ENCODE data around the gene FLOT2.
"Not testable (repeated sequence)": the region's sequence is repeated elsewhere in the genome, so short reads cannot be mapped to it uniquely, and the experiment has no call there.

FLOT2 gene

DNA sequence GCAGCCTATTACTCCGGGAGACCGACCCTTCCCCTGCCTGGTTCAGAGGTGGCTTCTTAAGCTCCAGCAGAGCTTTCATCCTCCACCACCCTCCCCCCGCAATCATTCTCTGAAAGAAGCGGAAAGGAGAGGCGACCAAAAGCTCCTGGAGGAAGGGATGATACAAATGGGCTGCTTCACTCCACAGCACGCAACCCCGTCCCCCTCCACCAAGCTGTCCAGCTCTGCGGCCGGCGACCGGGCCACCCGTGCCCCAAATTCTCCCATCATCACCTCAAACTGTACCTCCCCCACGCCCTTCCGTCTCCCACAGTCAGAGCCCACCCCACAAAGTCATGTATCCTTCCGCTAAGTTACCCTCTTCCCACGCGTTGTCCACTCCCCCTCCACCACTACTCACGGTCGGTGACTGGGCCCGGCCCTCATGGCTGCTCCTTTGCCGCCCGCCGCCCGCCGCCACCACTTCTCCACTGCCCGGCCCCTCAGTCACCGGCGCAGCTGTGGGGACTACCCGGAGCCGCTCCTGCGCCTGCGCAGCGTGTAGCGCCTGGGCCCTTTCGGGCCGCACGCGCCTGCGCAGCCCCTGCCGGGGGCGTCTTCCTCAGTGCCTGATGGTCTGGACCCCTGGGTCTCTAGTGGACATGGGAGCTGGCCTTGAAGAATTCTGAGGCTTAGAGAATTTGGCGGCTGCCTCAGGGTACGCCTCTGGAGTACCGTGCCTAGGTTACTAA, 55.1 kb downstream of the FLOT2 start, which contains the start of gene FAM222B:
FAM222B (minus strand) TSS at position 509 of the 731 bp plus-strand sequence. CDS start 76,123 bp downstream, outside the sequence.
- DNase-seq = peak; percentile 88 to 90

DNA sequence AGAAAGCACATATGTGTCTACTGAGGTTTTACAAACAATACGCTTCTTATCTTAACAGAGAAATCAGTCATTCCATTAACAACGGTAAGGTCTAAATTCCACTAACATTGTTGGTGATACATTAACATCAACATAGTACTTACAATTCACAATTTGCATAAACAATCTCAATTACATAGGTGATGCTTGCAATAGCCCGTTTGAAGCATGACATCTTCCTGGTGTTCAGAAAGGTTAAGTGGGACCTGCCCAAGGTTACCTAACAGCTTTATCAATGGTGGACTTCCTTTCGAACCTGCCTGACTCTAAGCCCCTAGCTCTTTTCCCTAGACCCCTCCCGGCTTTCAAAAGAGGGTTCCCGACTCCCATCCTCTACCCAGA, 55.6 kb downstream of the FLOT2 start:
- peak in 1 of 2 donors; percentile 11 for DNase-seq

DNA sequence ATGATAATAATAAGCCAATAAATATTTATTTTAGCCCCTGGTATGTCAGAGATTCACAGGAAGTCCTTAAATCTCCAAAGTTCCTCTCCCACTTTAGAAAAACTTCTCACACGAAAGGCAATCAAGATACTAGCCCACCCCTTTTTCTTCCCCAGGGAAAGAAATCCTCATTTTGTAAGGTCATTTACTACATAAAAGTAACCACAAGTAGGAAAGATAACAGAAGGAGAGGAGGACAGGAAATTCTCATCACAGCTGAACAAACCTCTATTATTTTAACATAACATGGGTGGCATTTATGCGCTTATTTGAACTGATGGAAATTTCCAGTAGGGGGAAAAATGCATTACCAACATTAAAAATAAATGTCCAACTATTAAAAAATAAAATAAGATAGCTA, 58.3 kb downstream of the FLOT2 start:
- no peak for DNase-seq

- not testable (repeated sequence) for DNase-seq
These were observed 61.0 kb downstream of the FLOT2 start for GRCh38 chr17:28836541-28836940.

GRCh38 chr17:28834420-28834819, 63.1 kb downstream of the FLOT2 start:
- no peak for DNase-seq

Measured in CD4-positive, alpha-beta T cell treated with Interleukin-4 for 1 hour (primary cell).